K562 (cell line): ENCODE results near the gene PRKCB. TPM values are rescaled to one million over a fixed set of nuclear protein-coding genes. Genes with fewer than 3 reads are reported as not detected.

Experiments
- EZH2 ChIP-seq: IDR thresholded peaks from 2 replicates; pipeline ENCODE4 v1.6.1; 2012; ENCODE audit warnings: low read depth, mild to moderate bottlenecking, inconsistent platforms, low read length, borderline replicate concordance
- FOXM1 ChIP-seq, 2 experiments: fragments of 450-650 bp in 1 of 2; sonication (generic) in 1 of 2; formaldehyde crosslinking in 1 of 2; IDR thresholded peaks; 2 replicates each; pipeline versions ENCODE4 v1.6.1 to v1.9.0; 2017 to 2022; ENCODE audit warnings: low read depth in 2 of 2, mild to moderate bottlenecking in 2 of 2, missing genetic modification reagents in 1 of 2, moderate library complexity in 1 of 2
- MYNN ChIP-seq, 2 experiments: sonication (generic); formaldehyde crosslinking in 1 of 2; IDR thresholded peaks; 2 replicates each; pipeline versions ENCODE4 v1.5.0 to v1.6.1; 2016 to 2020; ENCODE audit warnings: antibody characterized with exemption in 1 of 2, missing genetic modification reagents in 1 of 2
- NCOA2 ChIP-seq, 2 experiments: fragments of 450-650 bp; IDR thresholded peaks; 2 replicates each; pipeline ENCODE4 v1.6.1; 2018; ENCODE audit warnings: mild to moderate bottlenecking in 2 of 2, moderate library complexity in 1 of 2; ENCODE audit not compliant: partially characterized antibody in 2 of 2
- NCOR1 ChIP-seq: fragments of 450-650 bp; IDR thresholded peaks from 2 replicates; pipeline ENCODE4 v1.6.1; 2016; ENCODE audit warnings: mild to moderate bottlenecking, moderate library complexity
- SNAPC5 ChIP-seq: fragments of 250-450 bp; sonication (Bioruptor Pico); IDR thresholded peaks from 2 replicates; pipeline ENCODE4 v1.8.0; 2021; ENCODE audit warnings: moderate library complexity, mild to moderate bottlenecking, inconsistent platforms
- ZFX ChIP-seq: sonication (generic); formaldehyde crosslinking; IDR thresholded peaks from 2 replicates; pipeline ENCODE4 v1.8.0; 2022; ENCODE audit warnings: mild to moderate bottlenecking, missing genetic modification reagents, moderate library complexity
- ZNF124 ChIP-seq: sonication (generic); formaldehyde crosslinking; IDR thresholded peaks from 2 replicates; pipeline ENCODE4 v1.8.1; 2022; ENCODE audit warnings: missing genetic modification reagents
- ZNF316 ChIP-seq: fragments of 450-650 bp; IDR thresholded peaks from 2 replicates; pipeline ENCODE4 v1.6.1; 2016
- ZNF639 ChIP-seq, 2 experiments: fragments of 200-800 bp in 1 of 2; sonication (Bioruptor generic) in 1 of 2; sonication (generic) in 1 of 2; formaldehyde crosslinking in 1 of 2; IDR thresholded peaks in 1 of 2; conservative IDR thresholded peaks in 1 of 2; 2 replicates each; pipeline versions ENCODE4 v1.5.0 to v1.6.1; 2016 to 2020; ENCODE audit warnings: missing compliant biosample characterization in 1 of 2, missing genetic modification characterization in 1 of 2, missing genetic modification reagents in 1 of 2
- ZNF695 ChIP-seq: fragments of 450-650 bp; formaldehyde crosslinking; IDR thresholded peaks from 2 replicates; pipeline ENCODE4 v1.4.0; 2020; ENCODE audit warnings: mild to moderate bottlenecking, moderate library complexity
- polyA plus RNA-seq, 8 experiments: library from polyadenylated mRNA; depleted of rRNA in 4 of 8; stranded (reverse) in 5 of 8; unstranded in 3 of 8; fragments of >200 nt; fragmentation: Nextera tagmentation in 2 of 8; fragmentation: Illumina TruSeq in 1 of 8; extraction: Ambion mirVana in 2 of 8; extraction: Trizol in 1 of 8; gene quantifications; 2 replicates each; pipeline versions ENCODE4 v1.2.1 to v1.2.3, GENCODE V29; 2011 to 2014; ENCODE audit warnings: inconsistent platforms in 1 of 8, missing spikeins in 1 of 8
- total RNA-seq, 7 experiments: library from RNA; depleted of rRNA in 6 of 7; stranded (reverse); fragments of >200 nt in 6 of 7; fragmentation: Illumina TruSeq in 2 of 7; extraction: Trizol in 2 of 7; gene quantifications; 2 replicates each; pipeline versions ENCODE4 v1.2.1 to v1.2.3, GENCODE V29; 2011 to 2021; ENCODE audit warnings: low replicate concordance in 1 of 7
- TF ChIP-seq, protein P1 (sequence below): fragments of 450-650 bp; formaldehyde crosslinking; IDR thresholded peaks from 2 replicates; pipeline ENCODE4 v1.4.0; 2020; ENCODE audit warnings: mild to moderate bottlenecking, mixed read lengths
- TF ChIP-seq, protein P2 (sequence below), 2 experiments: fragments of 250-450 bp in 1 of 2; fragments of 450-650 bp in 1 of 2; sonication (Bioruptor Pico) in 1 of 2; IDR thresholded peaks; 2 replicates each; pipeline versions ENCODE4 v1.6.1 to v1.8.0; 2016 to 2021; ENCODE audit warnings: mild to moderate bottlenecking in 2 of 2, moderate library complexity in 2 of 2, missing compliant biosample characterization in 1 of 2, missing genetic modification characterization in 1 of 2
- TF ChIP-seq, protein P3 (sequence below): IDR thresholded peaks from 3 replicates; pipeline ENCODE4 v1.6.1; 2011; ENCODE audit warnings: borderline replicate concordance, mild to moderate bottlenecking; ENCODE audit not compliant: insufficient read length, insufficient read depth
- TF ChIP-seq, protein P4 (sequence below), 2 experiments: fragments of 150-350 bp in 1 of 2; IDR thresholded peaks; 2 replicates each; pipeline ENCODE4 v1.6.1; 2012 to 2016; ENCODE audit warnings: low read depth in 2 of 2, low read length in 2 of 2, mild to moderate bottlenecking in 1 of 2, moderate library complexity in 1 of 2

PRKCB gene
- total and polyA plus RNA-seq, 9 of the 15 experiments (the other 6 are each of a cell fraction or from before 2014, with no cell fraction given): 49.9 to 276 (median 148) TPM

- TF ChIP-seq, protein P1, sequence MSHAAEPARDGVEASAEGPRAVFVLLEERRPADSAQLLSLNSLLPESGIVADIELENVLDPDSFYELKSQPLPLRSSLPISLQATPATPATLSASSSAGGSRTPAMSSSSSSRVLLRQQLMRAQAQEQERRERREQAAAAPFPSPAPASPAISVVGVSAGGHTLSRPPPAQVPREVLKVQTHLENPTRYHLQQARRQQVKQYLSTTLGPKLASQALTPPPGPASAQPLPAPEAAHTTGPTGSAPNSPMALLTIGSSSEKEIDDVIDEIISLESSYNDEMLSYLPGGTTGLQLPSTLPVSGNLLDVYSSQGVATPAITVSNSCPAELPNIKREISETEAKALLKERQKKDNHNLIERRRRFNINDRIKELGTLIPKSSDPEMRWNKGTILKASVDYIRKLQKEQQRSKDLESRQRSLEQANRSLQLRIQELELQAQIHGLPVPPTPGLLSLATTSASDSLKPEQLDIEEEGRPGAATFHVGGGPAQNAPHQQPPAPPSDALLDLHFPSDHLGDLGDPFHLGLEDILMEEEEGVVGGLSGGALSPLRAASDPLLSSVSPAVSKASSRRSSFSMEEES (CRISPR knock-in tag): no peak; the same call in 1 of the 2 replicates
- TF ChIP-seq ZNF695: no peak
- TF ChIP-seq, protein P2, sequence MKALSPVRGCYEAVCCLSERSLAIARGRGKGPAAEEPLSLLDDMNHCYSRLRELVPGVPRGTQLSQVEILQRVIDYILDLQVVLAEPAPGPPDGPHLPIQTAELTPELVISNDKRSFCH (CRISPR knock-in tag; IDR thresholded peaks at IDR 0.05): no peak
- TF ChIP-seq, protein P2 (tag; IDR thresholded peaks at IDR 0.05): peak; percentile 95
- peak; percentile 62; the same call in 1 of the 2 replicates for TF ChIP-seq MYNN (IDR thresholded peaks at IDR 0.05)
- TF ChIP-seq MYNN (CRISPR knock-in tag; IDR thresholded peaks at IDR 0.05): no peak
- TF ChIP-seq, protein P3, sequence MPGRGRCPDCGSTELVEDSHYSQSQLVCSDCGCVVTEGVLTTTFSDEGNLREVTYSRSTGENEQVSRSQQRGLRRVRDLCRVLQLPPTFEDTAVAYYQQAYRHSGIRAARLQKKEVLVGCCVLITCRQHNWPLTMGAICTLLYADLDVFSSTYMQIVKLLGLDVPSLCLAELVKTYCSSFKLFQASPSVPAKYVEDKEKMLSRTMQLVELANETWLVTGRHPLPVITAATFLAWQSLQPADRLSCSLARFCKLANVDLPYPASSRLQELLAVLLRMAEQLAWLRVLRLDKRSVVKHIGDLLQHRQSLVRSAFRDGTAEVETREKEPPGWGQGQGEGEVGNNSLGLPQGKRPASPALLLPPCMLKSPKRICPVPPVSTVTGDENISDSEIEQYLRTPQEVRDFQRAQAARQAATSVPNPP: no peak
- TF ChIP-seq SNAPC5: no peak
- TF ChIP-seq FOXM1 (IDR thresholded peaks at IDR 0.05; ENCODE audit: low read depth): peak; percentile 93
- no peak for TF ChIP-seq FOXM1 (CRISPR knock-in tag; IDR thresholded peaks at IDR 0.05; ENCODE audit: low read depth)
- peak; percentile 88; the same call in 1 of the 2 replicates for TF ChIP-seq EZH2
- TF ChIP-seq ZFX (CRISPR knock-in tag): peak; percentile 33; the same call in 1 of the 2 replicates
- no peak for TF ChIP-seq ZNF124 (CRISPR knock-in tag)
- TF ChIP-seq NCOR1: peak; percentile 98
- TF ChIP-seq, protein P4, sequence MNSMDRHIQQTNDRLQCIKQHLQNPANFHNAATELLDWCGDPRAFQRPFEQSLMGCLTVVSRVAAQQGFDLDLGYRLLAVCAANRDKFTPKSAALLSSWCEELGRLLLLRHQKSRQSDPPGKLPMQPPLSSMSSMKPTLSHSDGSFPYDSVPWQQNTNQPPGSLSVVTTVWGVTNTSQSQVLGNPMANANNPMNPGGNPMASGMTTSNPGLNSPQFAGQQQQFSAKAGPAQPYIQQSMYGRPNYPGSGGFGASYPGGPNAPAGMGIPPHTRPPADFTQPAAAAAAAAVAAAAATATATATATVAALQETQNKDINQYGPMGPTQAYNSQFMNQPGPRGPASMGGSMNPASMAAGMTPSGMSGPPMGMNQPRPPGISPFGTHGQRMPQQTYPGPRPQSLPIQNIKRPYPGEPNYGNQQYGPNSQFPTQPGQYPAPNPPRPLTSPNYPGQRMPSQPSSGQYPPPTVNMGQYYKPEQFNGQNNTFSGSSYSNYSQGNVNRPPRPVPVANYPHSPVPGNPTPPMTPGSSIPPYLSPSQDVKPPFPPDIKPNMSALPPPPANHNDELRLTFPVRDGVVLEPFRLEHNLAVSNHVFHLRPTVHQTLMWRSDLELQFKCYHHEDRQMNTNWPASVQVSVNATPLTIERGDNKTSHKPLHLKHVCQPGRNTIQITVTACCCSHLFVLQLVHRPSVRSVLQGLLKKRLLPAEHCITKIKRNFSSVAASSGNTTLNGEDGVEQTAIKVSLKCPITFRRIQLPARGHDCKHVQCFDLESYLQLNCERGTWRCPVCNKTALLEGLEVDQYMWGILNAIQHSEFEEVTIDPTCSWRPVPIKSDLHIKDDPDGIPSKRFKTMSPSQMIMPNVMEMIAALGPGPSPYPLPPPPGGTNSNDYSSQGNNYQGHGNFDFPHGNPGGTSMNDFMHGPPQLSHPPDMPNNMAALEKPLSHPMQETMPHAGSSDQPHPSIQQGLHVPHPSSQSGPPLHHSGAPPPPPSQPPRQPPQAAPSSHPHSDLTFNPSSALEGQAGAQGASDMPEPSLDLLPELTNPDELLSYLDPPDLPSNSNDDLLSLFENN (IDR thresholded peaks at IDR 0.05; ENCODE audit: low read depth in 2 of 2, low read length in 2 of 2): peak in 1 of 2 experiments; percentile 87; a peak in 1 of 4 replicates
- no peak for TF ChIP-seq ZNF639 (CRISPR knock-in tag; conservative IDR thresholded peaks at IDR 0.05 in 1 of 2, IDR thresholded peaks at IDR 0.05 in 1 of 2)
- TF ChIP-seq NCOA2 (IDR thresholded peaks at IDR 0.05; ENCODE audit: partially characterized antibody in 2 of 2): peak in 1 of 2 experiments; percentile 63
- TF ChIP-seq ZNF316: peak; percentile 97
Measured at GRCh38 chr16:24135624-24136565, 300.1 kb downstream of the PRKCB start (continued).
